HepG2 (cell line): Measurements from ENCODE around the gene SIK2.

Source experiments
- CTCF ChIP-seq: sonication (generic); formaldehyde crosslinking; IDR thresholded peaks from 2 replicates; pipeline ENCODE4 v1.5.0; 2020; ENCODE audit warnings: mild to moderate bottlenecking, missing genetic modification reagents, moderate library complexity
- HDAC2 ChIP-seq: sonication (generic); formaldehyde crosslinking; IDR thresholded peaks from 2 replicates; pipeline ENCODE4 v1.4.0; 2020; ENCODE audit warnings: missing genetic modification reagents
- KDM4B ChIP-seq: sonication (generic); formaldehyde crosslinking; IDR thresholded peaks from 2 replicates; pipeline ENCODE4 v1.4.0; 2020; ENCODE audit warnings: missing genetic modification reagents
- MEIS2 ChIP-seq: sonication (generic); formaldehyde crosslinking; IDR thresholded peaks from 2 replicates; pipeline ENCODE4 v1.9.0; 2021; ENCODE audit warnings: mild to moderate bottlenecking, missing genetic modification reagents
- PCBP1 ChIP-seq: fragments of 200-400 bp; formaldehyde crosslinking; IDR thresholded peaks from 2 replicates; pipeline ENCODE4 v1.6.1; 2017; ENCODE audit warnings: mild to moderate bottlenecking, low read depth, low read length, borderline replicate concordance
- TCF7 ChIP-seq: sonication (generic); IDR thresholded peaks from 2 replicates; pipeline ENCODE4 v1.6.1; 2016; ENCODE audit warnings: antibody characterized with exemption, low read depth
- ZNF24 ChIP-seq: fragments of 450-650 bp; IDR thresholded peaks from 2 replicates; pipeline ENCODE4 v1.6.1; 2017; ENCODE audit warnings: antibody characterized with exemption, mild to moderate bottlenecking

- no peak for TF ChIP-seq PCBP1
- TF ChIP-seq MEIS2 (CRISPR knock-in tag): no peak
- no peak for TF ChIP-seq HDAC2
- no peak for TF ChIP-seq KDM4B
- TF ChIP-seq ZNF24: no peak
- no peak for TF ChIP-seq CTCF (CRISPR knock-in tag)
- no peak for TF ChIP-seq TCF7
These were observed 52.4 kb downstream of the SIK2 start for GRCh38 chr11:111654601-111655000.
